Ascending aorta (tissue), 2 donors: Measurements from ENCODE around the gene SLC45A1. TPM values are rescaled to one million over a fixed set of nuclear protein-coding genes. Genes with fewer than 3 reads are reported as not detected.

ENCODE experiments used
- DNase-seq, 2 donors: peaks; one replicate each; pipeline ENCODE4 v3.0.0-alpha.2; 2019; ENCODE audit warnings: low spot score in 2 of 2
- H3K27ac ChIP-seq, 2 donors: fragments of 200-600 bp; sonication (generic); one replicate each; pipeline ENCODE4 v1.5.1; 2016 to 2017; ENCODE audit warnings: mild to moderate bottlenecking in 1 of 2
- H3K27me3 ChIP-seq: fragments of 200-600 bp; sonication (generic); one replicate; pipeline ENCODE4 v1.5.1; 2017
- H3K36me3 ChIP-seq, 2 donors: fragments of 200-600 bp; sonication (generic); one replicate each; pipeline ENCODE4 v1.5.1; 2016
- H3K4me1 ChIP-seq, 2 donors: fragments of 200-600 bp; sonication (generic); one replicate each; pipeline ENCODE4 v1.5.1; 2016 to 2017; ENCODE audit warnings: mild to moderate bottlenecking in 1 of 2
- H3K4me3 ChIP-seq, 2 donors: fragments of 200-600 bp; sonication (generic); one replicate each; pipeline ENCODE4 v1.5.1; 2016 to 2017; ENCODE audit warnings: mild to moderate bottlenecking in 1 of 2
- H3K9me3 ChIP-seq, 2 donors: fragments of 200-600 bp; sonication (generic); one replicate each; pipeline ENCODE4 v1.5.1; 2016
- CTCF ChIP-seq, 3 experiments: fragments of 200-600 bp in 2 of 3; fragments of 450-650 bp in 1 of 3; sonication (generic) in 2 of 3; IDR thresholded peaks; one replicate each; pipeline ENCODE4 v1.5.1; 2016 to 2019; ENCODE audit warnings: antibody characterized with exemption in 3 of 3, mild to moderate bottlenecking in 1 of 3, moderate library complexity in 1 of 3
- intact Hi-C: fragments of 100-400 bp; cut with DNase I; formaldehyde crosslinking; loops from one replicate; pipeline ENCODE4 v1.15.1; 2023
- total RNA-seq: library from RNA; depleted of rRNA; stranded (reverse); fragments of >200 nt; gene quantifications from one replicate; pipeline ENCODE4 v1.1.0, GENCODE V29; 2016

SLC45A1 gene
- total RNA-seq, 1 donor from 2014 or later: 3.2 TPM

- TF ChIP-seq CTCF (IDR thresholded peaks at IDR 0.05): no peak
These were observed 522 bp downstream of the SLC45A1 start for GRCh38 chr1:8318436-8318835.

GRCh38 chr1:8321612-8322011 lies 3.7 kb downstream of the SLC45A1 start:
- no peak for TF ChIP-seq CTCF (IDR thresholded peaks at IDR 0.05)
- H3K4me3 ChIP-seq: no peak overlapping the region
- DNase-seq: no peak
- no peaks in the 10 kb centered on the region for H3K27me3 ChIP-seq
- H3K9me3 ChIP-seq: no peaks in the 10 kb centered on the region
- peaks cover 7 to 16% of the 10 kb centered on the region in 2 donors for H3K4me1 ChIP-seq
- peaks cover 0 to 12% of the 10 kb centered on the region in 2 donors for H3K36me3 ChIP-seq
- intact Hi-C loops: no loop called here
- no peak overlapping the region for H3K27ac ChIP-seq

More at GRCh38 chr1:8318436-8318835, 522 bp downstream of the SLC45A1 start:
- Histone ChIP-seq H3K4me1 (peaks cover 0 to 9% of the 10 kb centered on the region in 2 donors), H3K36me3 (no peaks in the 10 kb centered on the region), H3K27me3 (no peaks in the 10 kb centered on the region), H3K9me3 (no peaks in the 10 kb centered on the region), H3K27ac (peak overlapping the region; percentile 40 to 48), H3K4me3 (peak overlapping the region; percentile 75 to 86)
- intact Hi-C loops: loop anchor here (2.0 to 10.0 kb wide), 2 partner anchors 30 to 204 kb away; no protein-coding TSS in a partner anchor
- no peak for DNase-seq

GRCh38 chr1:8323706-8324105 lies 5.8 kb downstream of the SLC45A1 start:
- Histone ChIP-seq H3K27me3 (no peaks in the 10 kb centered on the region), H3K4me3 (peak overlapping the region in 1 of 2 donors; percentile 22), H3K27ac (peak overlapping the region; percentile 79), H3K9me3 (no peaks in the 10 kb centered on the region), H3K4me1 (peaks cover 7 to 16% of the 10 kb centered on the region in 2 donors), H3K36me3 (peaks cover 5 to 29% of the 10 kb centered on the region in 2 donors)
- TF ChIP-seq CTCF (IDR thresholded peaks at IDR 0.05): no peak
- peak; percentile 20 to 91 for DNase-seq
- intact Hi-C loops: no loop called here

- Histone ChIP-seq H3K27me3 (no peaks in the 10 kb centered on the region), H3K9me3 (no peaks in the 10 kb centered on the region), H3K36me3 (peaks cover 5 to 29% of the 10 kb centered on the region in 2 donors), H3K4me3 (peak overlapping the region in 1 of 2 donors; percentile 22), H3K27ac (peak overlapping the region; percentile 79), H3K4me1 (peaks cover 7 to 17% of the 10 kb centered on the region in 2 donors)
- TF ChIP-seq CTCF (IDR thresholded peaks at IDR 0.05): no peak
- DNase-seq: no peak
- intact Hi-C loops: no loop called here
These were observed 6.4 kb downstream of the SLC45A1 start for GRCh38 chr1:8324176-8324810.

- no peak overlapping the region for H3K4me3 ChIP-seq
- intact Hi-C loops: no loop called here
- no peaks in the 10 kb centered on the region for H3K9me3 ChIP-seq
- no peaks in the 10 kb centered on the region for H3K27me3 ChIP-seq
- peaks cover 5 to 32% of the 10 kb centered on the region in 2 donors for H3K36me3 ChIP-seq
- H3K4me1 ChIP-seq: peaks cover 7 to 23% of the 10 kb centered on the region in 2 donors
- DNase-seq: no peak
- TF ChIP-seq CTCF (IDR thresholded peaks at IDR 0.05): no peak
- H3K27ac ChIP-seq: no peak overlapping the region
These were observed 7.9 kb downstream of the SLC45A1 start for GRCh38 chr1:8325771-8326170.
